ENCODE results near the gene TSPAN16.
"Not testable (repeated sequence)": the region's sequence is repeated elsewhere in the genome, so short reads cannot be mapped to it uniquely, and the experiment has no call there.

DNA sequence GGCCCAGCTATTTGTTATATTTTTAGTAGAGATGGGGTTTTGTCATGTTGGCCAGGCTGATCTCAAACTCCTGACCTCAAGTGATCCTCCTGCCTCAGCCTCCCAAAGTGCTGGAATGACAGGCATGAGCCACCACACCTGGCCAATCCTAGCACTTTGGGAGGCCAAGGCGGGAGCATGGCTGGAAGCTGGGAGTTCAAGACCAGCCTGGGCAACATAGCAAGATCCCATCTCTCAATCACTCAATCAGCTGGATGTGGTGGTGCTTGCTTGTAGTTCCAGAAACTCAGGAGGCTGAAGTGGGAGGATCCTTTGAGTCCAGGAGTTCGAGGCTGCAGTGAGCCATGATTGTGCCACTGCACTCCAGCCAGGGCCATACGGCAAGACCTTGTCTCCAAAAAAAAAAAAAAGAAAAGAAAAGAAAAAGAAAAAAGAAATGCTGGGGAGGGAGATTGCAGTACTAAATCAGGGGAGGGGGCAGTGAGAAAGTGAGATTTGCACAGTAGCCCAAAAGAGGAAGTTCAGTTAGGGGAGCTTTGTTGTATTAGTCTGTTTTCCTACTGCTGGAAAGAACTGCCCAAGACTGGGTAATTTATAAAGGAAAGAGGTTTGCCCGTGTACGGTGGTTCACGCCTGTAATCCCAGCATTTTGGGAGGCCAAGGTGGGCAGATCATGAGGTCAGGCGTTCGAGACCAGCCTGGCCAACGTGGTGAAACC, 24.5 kb downstream of the TSPAN16 start:
- not testable (repeated sequence) for TF ChIP-seq POLR2A (IDR thresholded peaks at IDR 0.05)
- TF ChIP-seq, protein P1, sequence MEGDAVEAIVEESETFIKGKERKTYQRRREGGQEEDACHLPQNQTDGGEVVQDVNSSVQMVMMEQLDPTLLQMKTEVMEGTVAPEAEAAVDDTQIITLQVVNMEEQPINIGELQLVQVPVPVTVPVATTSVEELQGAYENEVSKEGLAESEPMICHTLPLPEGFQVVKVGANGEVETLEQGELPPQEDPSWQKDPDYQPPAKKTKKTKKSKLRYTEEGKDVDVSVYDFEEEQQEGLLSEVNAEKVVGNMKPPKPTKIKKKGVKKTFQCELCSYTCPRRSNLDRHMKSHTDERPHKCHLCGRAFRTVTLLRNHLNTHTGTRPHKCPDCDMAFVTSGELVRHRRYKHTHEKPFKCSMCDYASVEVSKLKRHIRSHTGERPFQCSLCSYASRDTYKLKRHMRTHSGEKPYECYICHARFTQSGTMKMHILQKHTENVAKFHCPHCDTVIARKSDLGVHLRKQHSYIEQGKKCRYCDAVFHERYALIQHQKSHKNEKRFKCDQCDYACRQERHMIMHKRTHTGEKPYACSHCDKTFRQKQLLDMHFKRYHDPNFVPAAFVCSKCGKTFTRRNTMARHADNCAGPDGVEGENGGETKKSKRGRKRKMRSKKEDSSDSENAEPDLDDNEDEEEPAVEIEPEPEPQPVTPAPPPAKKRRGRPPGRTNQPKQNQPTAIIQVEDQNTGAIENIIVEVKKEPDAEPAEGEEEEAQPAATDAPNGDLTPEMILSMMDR (IDR thresholded peaks at IDR 0.05): not testable (repeated sequence)

All from right lobe of liver (tissue), 4 donors.